HG03520 (cell line): ENCODE results near the gene DDX46.
"Not testable (repeated sequence)": the region's sequence is repeated elsewhere in the genome, so short reads cannot be mapped to it uniquely, and the experiment has no call there.

Source experiments
- ATAC-seq: cut with Tn5 transposase; IDR thresholded peaks from one replicate; pipeline ENCODE4 v1.9.1; 2021; ENCODE audit warnings: mild to moderate bottlenecking, moderate library complexity; ENCODE audit not compliant: unreplicated experiment

DDX46 gene

GRCh38 chr5:134758504-134759341 lies at the start of gene DDX46:
Gene DDX46, plus strand, starts transcription at chr5:134758779. Its CDS starts 160 bp downstream, at chr5:134758939.
- ATAC-seq = peak; percentile 98

GRCh38 chr5:134714120-134714519 lies 44.5 kb upstream of the DDX46 start:
- ATAC-seq = no peak

GRCh38 chr5:134714541-134714940 lies 44.0 kb upstream of the DDX46 start:
- no peak for ATAC-seq

GRCh38 chr5:134715466-134715865 lies 43.1 kb upstream of the DDX46 start:
- ATAC-seq = not testable (repeated sequence)

- ATAC-seq = no peak
Measured at GRCh38 chr5:134724872-134725271, 33.7 kb upstream of the DDX46 start.

GRCh38 chr5:134732819-134733218 lies 25.8 kb upstream of the DDX46 start:
- ATAC-seq = no peak

- no peak for ATAC-seq
Measured at GRCh38 chr5:134735243-134735642, 23.3 kb upstream of the DDX46 start.

- ATAC-seq = no peak
Measured at GRCh38 chr5:134736173-134736812, 22.3 kb upstream of the DDX46 start.

- ATAC-seq = peak; percentile 95
Measured at GRCh38 chr5:134738133-134738962, 20.2 kb upstream of the DDX46 start, which contains the start of gene CAMLG. Gene CAMLG, plus strand, starts transcription at chr5:134738548. Its CDS starts 73 bp downstream, at chr5:134738621.

GRCh38 chr5:134738963-134739661 lies 19.5 kb upstream of the DDX46 start:
- no peak for ATAC-seq

GRCh38 chr5:134741052-134741451 lies 17.5 kb upstream of the DDX46 start:
- ATAC-seq = no peak

GRCh38 chr5:134742134-134742533 lies 16.4 kb upstream of the DDX46 start:
- ATAC-seq = no peak

- no peak for ATAC-seq
Measured at GRCh38 chr5:134749415-134749814, 9.2 kb upstream of the DDX46 start.

- peak; percentile 14 for ATAC-seq
Measured at GRCh38 chr5:134758176-134758503, 439 bp upstream of the DDX46 start.

GRCh38 chr5:134767528-134768291 lies 9.1 kb downstream of the DDX46 start:
- not testable (repeated sequence) for ATAC-seq

- ATAC-seq = no peak
Measured at GRCh38 chr5:134769206-134769605, 10.6 kb downstream of the DDX46 start.

- no peak for ATAC-seq
Measured at GRCh38 chr5:134772461-134773125, 14.0 kb downstream of the DDX46 start.

GRCh38 chr5:134777366-134777765 lies 18.8 kb downstream of the DDX46 start:
- no peak for ATAC-seq

GRCh38 chr5:134784241-134784920 lies 25.8 kb downstream of the DDX46 start:
- ATAC-seq = no peak
